DOHH2 (cell line): ENCODE data around the gene CYP2J2.

Experiments used
- H3F3A ChIP-seq: fragments of 200-600 bp; sonication (generic), shearing (Covaris generic); 2 replicates; pipeline ENCODE4 v1.6.0; 2016; ENCODE audit warnings: antibody characterized with exemption, mild to moderate bottlenecking; ENCODE audit not compliant: control insufficient read depth, insufficient read depth
- H3K27ac ChIP-seq: fragments of 200-600 bp; sonication (generic); 2 replicates; pipeline ENCODE4 v1.5.1; 2014; ENCODE audit warnings: low read depth, mild to moderate bottlenecking, low read length, moderate library complexity
- H3K27me3 ChIP-seq: fragments of 200-600 bp; sonication (generic); 2 replicates; pipeline ENCODE4 v1.6.1; 2014; ENCODE audit warnings: mild to moderate bottlenecking, low read length, mixed read lengths; ENCODE audit not compliant: control insufficient read depth
- H3K36me3 ChIP-seq: fragments of 200-600 bp; sonication (generic); 2 replicates; pipeline ENCODE4 v1.6.1; 2014; ENCODE audit warnings: mild to moderate bottlenecking, low read length, moderate library complexity, mixed read lengths; ENCODE audit not compliant: control insufficient read depth
- H3K4me1 ChIP-seq: fragments of 200-600 bp; sonication (generic); 2 replicates; pipeline ENCODE4 v1.6.1; 2014; ENCODE audit warnings: mild to moderate bottlenecking, low read length, mixed read lengths; ENCODE audit not compliant: control insufficient read depth
- H3K4me2 ChIP-seq: fragments of 200-600 bp; sonication (generic); 2 replicates; pipeline ENCODE4 v1.6.0; 2014; ENCODE audit warnings: mild to moderate bottlenecking, low read length, moderate library complexity
- H3K4me3 ChIP-seq: fragments of 200-600 bp; sonication (generic); 2 replicates; pipeline ENCODE4 v1.5.1; 2014; ENCODE audit warnings: mild to moderate bottlenecking, low read length, mixed read lengths
- H3K79me2 ChIP-seq: fragments of 200-600 bp; sonication (generic); 2 replicates; pipeline ENCODE4 v1.6.1; 2014; ENCODE audit warnings: mild to moderate bottlenecking, low read length, mixed read lengths; ENCODE audit not compliant: control insufficient read depth
- H3K9me2 ChIP-seq: fragments of 200-600 bp; sonication (generic); replicated peaks from 2 replicates; pipeline ENCODE4 v1.6.1; 2014; ENCODE audit warnings: mild to moderate bottlenecking, low read length, mixed read lengths; ENCODE audit not compliant: control insufficient read depth
- H3K9me3 ChIP-seq: fragments of 200-600 bp; sonication (generic); 2 replicates; pipeline ENCODE4 v1.6.1; 2014; ENCODE audit warnings: antibody characterized with exemption, low read length, mixed read lengths; ENCODE audit not compliant: control insufficient read depth, insufficient read depth
- H4K20me1 ChIP-seq: fragments of 200-600 bp; sonication (generic); 2 replicates; pipeline ENCODE4 v1.6.0; 2014; ENCODE audit warnings: low read depth, mild to moderate bottlenecking, antibody characterized with exemption, low read length, moderate library complexity; ENCODE audit not compliant: control insufficient read depth, insufficient read depth
- CTCF ChIP-seq: fragments of 200-600 bp; sonication (generic); IDR thresholded peaks from one replicate; pipeline ENCODE4 v1.5.1; 2014; ENCODE audit warnings: antibody characterized with exemption, mild to moderate bottlenecking, low read depth, low read length; ENCODE audit not compliant: poor library complexity, severe bottlenecking
- EZH2phosphoT487 ChIP-seq: fragments of 200-600 bp; sonication (generic); IDR thresholded peaks from 2 replicates; pipeline ENCODE4 v1.6.1; 2017; ENCODE audit warnings: borderline replicate concordance, mild to moderate bottlenecking, antibody characterized with exemption, low read length, moderate library complexity, mixed read lengths

The CYP2J2 gene

GRCh38 chr1:59939393-59939792 lies 12.8 kb upstream of the CYP2J2 start:
- Histone ChIP-seq H3K27ac (no peak overlapping the region), H3K4me3 (no peak overlapping the region), H3K27me3 (no peaks in the 10 kb centered on the region), H3K79me2 (no peaks in the 10 kb centered on the region), H3K4me2 (no peak overlapping the region), H3F3A (no peaks in the 10 kb centered on the region), H3K9me3 (no peaks in the 10 kb centered on the region), H3K4me1 (no peaks in the 10 kb centered on the region), H3K36me3 (no peaks in the 10 kb centered on the region), H3K9me2 (no peaks in the 10 kb centered on the region), H4K20me1 (no peaks in the 10 kb centered on the region)
- TF ChIP-seq EZH2phosphoT487 (no peak), CTCF (no peak)

DNA sequence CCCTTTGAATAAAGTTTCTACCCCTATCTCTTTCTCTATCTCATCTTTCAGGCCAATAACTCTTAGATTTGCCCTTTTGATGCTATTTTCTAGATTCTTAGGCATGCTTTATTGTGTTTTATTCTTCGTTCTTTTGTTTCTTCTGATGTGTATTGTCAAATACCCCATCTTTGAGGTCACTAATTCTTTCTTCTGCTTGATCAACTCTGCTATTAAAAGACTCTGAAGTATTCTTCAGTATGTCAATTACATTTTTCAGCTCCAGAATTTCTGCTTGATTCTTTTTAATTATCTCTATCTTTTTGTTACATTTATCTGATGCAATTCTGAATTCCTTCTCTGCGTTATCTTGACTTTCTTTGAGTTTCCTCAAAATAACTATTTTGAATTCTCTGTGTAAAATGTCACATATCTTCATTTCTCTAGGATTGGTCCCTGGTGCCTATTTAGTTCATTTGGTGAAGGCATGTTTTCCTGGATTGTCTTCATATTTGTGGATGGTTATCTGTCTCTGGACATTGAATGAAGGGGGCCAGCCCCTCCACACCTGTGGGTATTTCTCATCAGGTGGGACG lies 11.2 kb upstream of the CYP2J2 start:
- Histone ChIP-seq H3F3A (no peaks in the 10 kb centered on the region), H3K4me2 (no peak overlapping the region), H3K79me2 (no peaks in the 10 kb centered on the region), H3K9me3 (no peaks in the 10 kb centered on the region), H3K27ac (no peak overlapping the region), H4K20me1 (no peaks in the 10 kb centered on the region), H3K27me3 (no peaks in the 10 kb centered on the region), H3K36me3 (no peaks in the 10 kb centered on the region), H3K4me3 (no peak overlapping the region), H3K9me2 (no peaks in the 10 kb centered on the region), H3K4me1 (no peaks in the 10 kb centered on the region)
- TF ChIP-seq EZH2phosphoT487: no peak
- TF ChIP-seq CTCF: no peak

DNA sequence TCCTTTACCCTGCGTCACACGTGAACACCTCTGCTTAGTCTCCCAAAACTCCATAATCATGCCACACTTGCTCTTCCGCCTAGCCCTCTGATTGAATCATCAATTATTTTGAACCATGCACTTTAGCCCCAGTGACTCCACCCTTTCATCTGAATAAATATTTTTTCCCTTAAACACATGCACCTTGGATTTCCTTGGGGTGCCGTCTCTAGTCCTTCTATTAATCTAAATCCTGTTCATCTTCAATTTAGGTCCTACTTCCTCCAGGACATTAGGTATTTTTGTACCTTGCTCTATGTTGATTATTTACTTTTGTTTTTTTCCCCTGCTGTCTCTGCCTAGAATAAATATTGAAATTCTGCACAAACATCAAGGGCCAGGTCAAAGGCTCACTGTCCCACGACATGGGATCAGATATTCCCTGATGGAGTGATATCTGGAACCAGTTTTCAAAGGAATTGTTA lies 9.8 kb upstream of the CYP2J2 start:
- Histone ChIP-seq H3K9me3 (no peaks in the 10 kb centered on the region), H3K4me2 (no peak overlapping the region), H3K4me1 (no peaks in the 10 kb centered on the region), H4K20me1 (no peaks in the 10 kb centered on the region), H3F3A (no peaks in the 10 kb centered on the region), H3K4me3 (no peak overlapping the region), H3K27ac (no peak overlapping the region), H3K79me2 (no peaks in the 10 kb centered on the region), H3K9me2 (no peaks in the 10 kb centered on the region), H3K36me3 (no peaks in the 10 kb centered on the region), H3K27me3 (no peaks in the 10 kb centered on the region)
- no peak for TF ChIP-seq EZH2phosphoT487
- no peak for TF ChIP-seq CTCF
